Progenitor cell of endocrine pancreas (in vitro differentiated cells): ENCODE measurements around the gene SKIC8. TPM values are rescaled to one million over a fixed set of nuclear protein-coding genes. Genes with fewer than 3 reads are reported as not detected.

Source experiments
- DNase-seq: peaks from one replicate; pipeline ENCODE4 v3.0.0; 2021; ENCODE audit warnings: low spot score; ENCODE audit not compliant: unreplicated experiment
- H3K27ac Mint-ChIP-seq: 2 replicates; pipeline ENCODE4 v1.8.0; 2021; ENCODE audit warnings: mild to moderate bottlenecking, moderate library complexity, mixed read lengths
- H3K27me3 Mint-ChIP-seq: 2 replicates; pipeline ENCODE4 v1.8.0; 2021; ENCODE audit warnings: mixed read lengths
- H3K36me3 Mint-ChIP-seq: 2 replicates; pipeline ENCODE4 v1.8.0; 2022; ENCODE audit warnings: mixed read lengths; ENCODE audit not compliant: insufficient read depth
- H3K4me1 Mint-ChIP-seq: 2 replicates; pipeline ENCODE4 v1.8.0; 2021; ENCODE audit warnings: low read depth, mixed read lengths
- H3K4me3 Mint-ChIP-seq: 2 replicates; pipeline ENCODE4 v1.8.0; 2021; ENCODE audit warnings: low read depth, mild to moderate bottlenecking, moderate library complexity, mixed read lengths
- H3K9me3 Mint-ChIP-seq: 2 replicates; pipeline ENCODE4 v1.8.0; 2021; ENCODE audit warnings: low read depth, mixed read lengths
- CTCF ChIP-seq: fragments of 200-600 bp; sonication (generic); IDR thresholded peaks from one replicate; pipeline ENCODE4 v1.5.0; 2021; ENCODE audit warnings: antibody characterized with exemption, mild to moderate bottlenecking; ENCODE audit not compliant: unreplicated experiment
- total RNA-seq: library from RNA; stranded (reverse); gene quantifications from 2 replicates; pipeline ENCODE4 v1.2.1, GENCODE V29; 2021

Gene SKIC8
- total RNA-seq, 1 donor from 2014 or later: 46.1 TPM

GRCh38 chr15:78241017-78241416, 58.4 kb downstream of the SKIC8 start:
- H3K36me3 Mint-ChIP-seq: no peaks in the 10 kb centered on the region
- DNase-seq: peak; percentile 87
- H3K4me3 Mint-ChIP-seq: no peak overlapping the region
- H3K27me3 Mint-ChIP-seq: peaks cover 4% of the 10 kb centered on the region
- peaks cover 14% of the 10 kb centered on the region for H3K4me1 Mint-ChIP-seq
- H3K27ac Mint-ChIP-seq: no peak overlapping the region
- TF ChIP-seq CTCF: peak; percentile 91
- no peaks in the 10 kb centered on the region for H3K9me3 Mint-ChIP-seq

GRCh38 chr15:78239811-78240210, 59.6 kb downstream of the SKIC8 start:
- H3K27ac Mint-ChIP-seq: no peak overlapping the region
- peaks cover 10% of the 10 kb centered on the region for H3K27me3 Mint-ChIP-seq

GRCh38 chr15:78237146-78237545, 62.3 kb downstream of the SKIC8 start:
- H3K36me3 Mint-ChIP-seq: no peaks in the 10 kb centered on the region
- H3K9me3 Mint-ChIP-seq: no peaks in the 10 kb centered on the region
- H3K4me3 Mint-ChIP-seq: no peak overlapping the region
- peaks cover 5% of the 10 kb centered on the region for H3K4me1 Mint-ChIP-seq
- peak overlapping the region; percentile 16 for H3K27ac Mint-ChIP-seq
- TF ChIP-seq CTCF: no peak
- DNase-seq: no peak
- H3K27me3 Mint-ChIP-seq: peaks cover 14% of the 10 kb centered on the region

More at GRCh38 chr15:78239811-78240210, 59.6 kb downstream of the SKIC8 start:
- H3K4me1 Mint-ChIP-seq: peaks cover 13% of the 10 kb centered on the region
- no peaks in the 10 kb centered on the region for H3K9me3 Mint-ChIP-seq
- no peak for DNase-seq
- no peak for TF ChIP-seq CTCF
- H3K4me3 Mint-ChIP-seq: no peak overlapping the region
- H3K36me3 Mint-ChIP-seq: no peaks in the 10 kb centered on the region

GRCh38 chr15:78236491-78236890, 62.9 kb downstream of the SKIC8 start:
- Mint-ChIP-seq H3K4me3 (no peak overlapping the region), H3K27me3 (peaks cover 14% of the 10 kb centered on the region), H3K27ac (no peak overlapping the region), H3K4me1 (peaks cover 5% of the 10 kb centered on the region), H3K9me3 (no peaks in the 10 kb centered on the region), H3K36me3 (no peaks in the 10 kb centered on the region)
- no peak for DNase-seq
- TF ChIP-seq CTCF: no peak

GRCh38 chr15:78234515-78235040, 64.8 kb downstream of the SKIC8 start, which contains the start of gene ACSBG1:
Gene ACSBG1, minus strand, starts transcription at chr15:78234565. Its CDS starts 64 bp downstream, at chr15:78234501.
- Mint-ChIP-seq H3K4me3 (no peak within 1 kb of the TSS), H3K27ac (no peak within 1 kb of the TSS)
- no peak for TF ChIP-seq CTCF

More at GRCh38 chr15:78234515-78235040, 64.8 kb downstream of the SKIC8 start, which contains the start of gene ACSBG1:
- Mint-ChIP-seq H3K9me3 (no peaks in the 10 kb centered on the region), H3K36me3 (no peaks in the 10 kb centered on the region), H3K27me3 (peaks cover 14% of the 10 kb centered on the region), H3K4me1 (peaks cover 5% of the 10 kb centered on the region)
- no peak for DNase-seq
